ENCODE data around the gene HPSE2. TPM values are rescaled to one million over a fixed set of nuclear protein-coding genes. Genes with fewer than 3 reads are reported as not detected.

Gene HPSE2
- polyA plus RNA-seq, 1 of the 3 experiments (the other 2 are of a cell fraction), result not detected

- POLR2A ChIA-PET, result no interaction called here
- H3K4me2 ChIP-seq, result no peak overlapping the region
- H3K79me2 ChIP-seq (ENCODE audit: insufficient read depth), result no peaks in the 10 kb centered on the region
- TF ChIP-seq REST (IDR thresholded peaks at IDR 0.05; ENCODE audit: low read depth, low read length) (no peak), MEF2A (IDR thresholded peaks at IDR 0.05; ENCODE audit: borderline replicate concordance, low read depth) (no peak), GATA2 (CRISPR knock-in tag; IDR thresholded peaks at IDR 0.05) (no peak), FOXM1 (IDR thresholded peaks at IDR 0.05; ENCODE audit: low read depth) (no peak), JUND (IDR thresholded peaks at IDR 0.05) (no peak), CHD2 (IDR thresholded peaks at IDR 0.05; ENCODE audit: low read length, partially characterized antibody) (no peak), RCOR1 (IDR thresholded peaks at IDR 0.05; ENCODE audit: low read length) (no peak), EP300 (IDR thresholded peaks at IDR 0.05; ENCODE audit: borderline replicate concordance in 1 of 2, low read depth in 1 of 2, low read length in 1 of 2) (no peak), FOSL2 (IDR thresholded peaks at IDR 0.05; ENCODE audit: borderline replicate concordance, low read depth) (no peak)
- H3K9ac ChIP-seq, result no peak overlapping the region
- H3K9me3 ChIP-seq, result no peaks in the 10 kb centered on the region
- CTCF ChIA-PET, result interaction anchor here (0.7 to 0.8 kb wide), 2 partner anchors 13 to 18 kb away, joined by 3 read pairs; no protein-coding TSS in a partner anchor
- no peaks in the 10 kb centered on the region for H4K20me1 ChIP-seq (ENCODE audit: insufficient read depth)
- WGBS (ENCODE audit: low lambda C conversion rate), result 2% methylated on average over 3 of the region's 3 CpGs
- no peaks in the 10 kb centered on the region for H3K36me3 ChIP-seq (replicated peaks in 1 of 2; ENCODE audit: control insufficient read depth in 1 of 2, insufficient read depth in 2 of 2, low read length in 1 of 2)
- H3K9me2 ChIP-seq, result no peaks in the 10 kb centered on the region
- H3K4me3 ChIP-seq (ENCODE audit: low read depth in 2 of 2, low read length in 1 of 2), result no peak overlapping the region
- H3K27ac ChIP-seq (ENCODE audit: low read depth in 2 of 2, low read length in 1 of 2), result no peak overlapping the region
- H3K4me1 ChIP-seq (ENCODE audit: control insufficient read depth in 1 of 2, insufficient read depth in 2 of 2, low read depth in 1 of 2, low read length in 1 of 2), result no peaks in the 10 kb centered on the region; a peak in 1 of 4 replicates
- H3K27me3 ChIP-seq (ENCODE audit: insufficient read depth), result no peaks in the 10 kb centered on the region
- DNase-seq, result no peak
- no peaks in the 10 kb centered on the region for H3F3A ChIP-seq (replicated peaks; ENCODE audit: insufficient read depth)
- no peak overlapping the region for H2AFZ ChIP-seq (ENCODE audit: low read depth)
Measured at GRCh38 chr10:98814470-98814869, 421.2 kb downstream of the HPSE2 start.

- Histone ChIP-seq H3K4me1 (ENCODE audit: control insufficient read depth in 1 of 2, insufficient read depth in 2 of 2, low read depth in 1 of 2, low read length in 1 of 2) (no peaks in the 10 kb centered on the region), H2AFZ (ENCODE audit: low read depth) (no peak overlapping the region), H3K27ac (ENCODE audit: low read depth in 2 of 2, low read length in 1 of 2) (no peak overlapping the region), H3K9ac (no peak overlapping the region), H3K4me3 (ENCODE audit: low read depth in 2 of 2, low read length in 1 of 2) (no peak overlapping the region), H3K9me3 (no peaks in the 10 kb centered on the region; the same call in 1 of the 2 replicates), H3K36me3 (replicated peaks in 1 of 2; ENCODE audit: control insufficient read depth in 1 of 2, insufficient read depth in 2 of 2, low read length in 1 of 2) (no peaks in the 10 kb centered on the region), H3K4me2 (no peak overlapping the region), H3K9me2 (no peaks in the 10 kb centered on the region), H4K20me1 (ENCODE audit: insufficient read depth) (no peaks in the 10 kb centered on the region), H3K79me2 (ENCODE audit: insufficient read depth) (no peaks in the 10 kb centered on the region), H3K27me3 (ENCODE audit: insufficient read depth) (no peaks in the 10 kb centered on the region), H3F3A (replicated peaks; ENCODE audit: insufficient read depth) (no peaks in the 10 kb centered on the region)
- no peak for TF ChIP-seq YY1 (IDR thresholded peaks at IDR 0.05; ENCODE audit: low read depth)
- no peak for TF ChIP-seq EZH2phosphoT487 (IDR thresholded peaks at IDR 0.05; ENCODE audit: borderline replicate concordance, low read depth)
- no peak for TF ChIP-seq POLR2AphosphoS5 (IDR thresholded peaks at IDR 0.05; ENCODE audit: low read depth, low read length)
- no peak for TF ChIP-seq SMC3 (IDR thresholded peaks at IDR 0.05; ENCODE audit: low read depth, low read length)
- no peak for TF ChIP-seq JUND (IDR thresholded peaks at IDR 0.05)
- TF ChIP-seq USF2 (IDR thresholded peaks at IDR 0.05; ENCODE audit: borderline replicate concordance, low read depth, low read length), result no peak
- TF ChIP-seq EP300 (IDR thresholded peaks at IDR 0.05; ENCODE audit: borderline replicate concordance in 1 of 2, low read depth in 1 of 2, low read length in 1 of 2), result no peak
- no peak for TF ChIP-seq ELF1 (IDR thresholded peaks at IDR 0.05)
- no peak for TF ChIP-seq NRF1 (IDR thresholded peaks at IDR 0.05; ENCODE audit: low read depth, low read length)
- TF ChIP-seq REST (IDR thresholded peaks at IDR 0.05; ENCODE audit: low read depth, low read length), result no peak
- CTCF ChIA-PET, result no interaction called here
- WGBS (ENCODE audit: low lambda C conversion rate), result 25% methylated on average over 2 of the region's 2 CpGs
- POLR2A ChIA-PET, result interaction anchor here (0.5 kb wide), 1 partner anchor 1631 kb away, joined by 3 read pairs; no protein-coding TSS in a partner anchor
- DNase-seq, result no peak
Measured at GRCh38 chr10:98808282-98808892, 427.3 kb downstream of the HPSE2 start.

Measured in SK-N-SH (cell line).